A673 (cell line): ENCODE measurements around the gene EXOC3L1. TPM values are rescaled to one million over a fixed set of nuclear protein-coding genes. Genes with fewer than 3 reads are reported as not detected.

ENCODE experiments used
- BruUV-seq: library from RNA; stranded (reverse); fragments of 400-500 nt; replicated peaks from 2 replicates; lab custom pipeline; 2021; lab: Mats Ljungman, UMichigan
- CTCF ChIA-PET: fragments of 300-600 bp; sonication (Branson Sonifier 250); formaldehyde crosslinking; loops from one replicate; lab custom pipeline; 2022; ENCODE audit warnings: antibody characterized with exemption; lab: Charles Lee
- POLR2A ChIA-PET: fragments of 300-600 bp; sonication (Branson Sonifier 250); formaldehyde crosslinking; loops from one replicate; lab custom pipeline; 2022; ENCODE audit warnings: antibody characterized with exemption; ENCODE audit not compliant: low non-redundant PET; lab: Charles Lee
- DNase-seq: peaks from one replicate; pipeline ENCODE4 v3.0.0-alpha.2; 2015; ENCODE audit warnings: low spot score
- H3K27ac ChIP-seq: fragments of 200-600 bp; sonication (generic); 2 replicates; pipeline ENCODE4 v1.5.1; 2016; ENCODE audit warnings: mixed run types, low read depth, mild to moderate bottlenecking, mixed read lengths, antibody characterized with exemption, low read length; ENCODE audit not compliant: poor library complexity, severe bottlenecking
- H3K27me3 ChIP-seq: fragments of 200-600 bp; sonication (generic); replicated peaks from 2 replicates; pipeline ENCODE4 v1.6.1; 2017; ENCODE audit warnings: mixed run types, low read depth, mild to moderate bottlenecking, mixed read lengths, antibody characterized with exemption, low read length; ENCODE audit not compliant: insufficient read depth, poor library complexity
- H3K36me3 ChIP-seq: fragments of 200-600 bp; sonication (generic); 2 replicates; pipeline ENCODE4 v1.6.1; 2016; ENCODE audit warnings: mixed run types, mild to moderate bottlenecking, mixed read lengths, antibody characterized with exemption, low read length; ENCODE audit not compliant: insufficient read depth, poor library complexity, severe bottlenecking
- H3K4me1 ChIP-seq: fragments of 200-600 bp; sonication (generic); 2 replicates; pipeline ENCODE4 v1.6.1; 2017; ENCODE audit warnings: mixed run types, mild to moderate bottlenecking, mixed read lengths, antibody characterized with exemption, low read length; ENCODE audit not compliant: insufficient read depth, poor library complexity, severe bottlenecking
- H3K4me3 ChIP-seq: fragments of 200-600 bp; sonication (generic); 2 replicates; pipeline ENCODE4 v1.5.1; 2016; ENCODE audit warnings: low read depth, mixed run types, mild to moderate bottlenecking, mixed read lengths, low read length; ENCODE audit not compliant: poor library complexity, severe bottlenecking
- H3K9me3 ChIP-seq: fragments of 200-600 bp; sonication (generic); 2 replicates; pipeline ENCODE4 v1.6.1; 2016; ENCODE audit warnings: mixed run types, low read depth, mild to moderate bottlenecking, mixed read lengths, antibody characterized with exemption, low read length; ENCODE audit not compliant: poor library complexity, severe bottlenecking
- EZH2 ChIP-seq: fragments of 200-600 bp; sonication (generic); IDR thresholded peaks from 2 replicates; pipeline ENCODE4 v1.6.1; 2017; ENCODE audit warnings: borderline replicate concordance, low read depth, mild to moderate bottlenecking, mixed read lengths, antibody characterized with exemption, low read length; ENCODE audit not compliant: poor library complexity, severe bottlenecking
- intact Hi-C: fragments of 100-400 bp; cut with micrococcal nuclease; formaldehyde crosslinking; loops from one replicate; pipeline ENCODE4 v1.10.0; 2022; ENCODE audit not compliant: unreplicated experiment
- total RNA-seq: library from RNA; stranded (reverse); gene quantifications from 2 replicates; pipeline ENCODE4 v1.2.3, GENCODE V29; 2021
- TF ChIP-seq, protein P1 (sequence below): fragments of 300-800, 200-600 bp; sonication (generic); conservative IDR thresholded peaks from 2 replicates; pipeline ENCODE4 v1.5.1; 2017; ENCODE audit warnings: low read depth, mild to moderate bottlenecking, antibody characterized with exemption, low read length, moderate library complexity, mixed read lengths

The EXOC3L1 gene
- total RNA-seq, 1 experiment from 2014 or later = 0.32 TPM

DNA sequence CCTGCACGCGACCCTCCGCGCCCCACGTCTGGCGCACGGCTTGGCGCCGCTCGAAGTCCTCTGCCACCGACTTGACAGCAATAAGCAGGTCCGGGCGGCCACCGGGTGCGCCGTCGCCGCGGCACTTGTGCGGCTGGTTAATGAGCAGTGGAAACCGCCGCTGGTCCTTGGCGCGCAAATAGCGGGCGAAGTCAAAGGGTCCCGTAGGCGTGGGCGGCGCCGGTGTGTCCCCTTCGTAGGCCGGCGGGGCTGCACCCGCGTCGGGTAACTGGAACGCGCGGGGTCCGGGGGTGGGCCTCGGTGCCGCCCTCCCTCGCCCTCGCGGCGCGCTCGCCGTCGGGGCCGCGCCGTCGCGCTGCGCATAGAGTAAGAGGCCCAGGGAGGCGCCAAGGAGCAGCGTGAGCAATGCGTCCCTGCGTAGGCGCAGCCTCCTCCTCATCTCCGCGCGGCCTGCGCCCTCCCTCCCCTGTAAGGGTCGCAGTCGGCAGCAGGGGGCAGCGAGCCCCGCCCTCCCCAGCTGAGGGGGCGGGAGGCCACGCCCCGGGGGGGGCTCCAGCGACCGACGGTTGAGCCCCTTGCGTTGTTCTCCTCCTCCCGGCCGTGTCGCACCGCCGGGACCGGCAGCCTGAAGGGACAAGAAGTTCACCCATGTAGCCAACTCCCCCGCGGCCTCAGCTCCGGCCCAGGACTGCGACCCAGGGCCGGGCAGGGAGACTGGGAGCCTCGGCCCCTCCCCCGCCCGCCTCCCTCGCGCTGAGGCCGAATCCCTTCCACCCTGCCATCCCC is 39.7 kb downstream of the EXOC3L1 start:
- Histone ChIP-seq H3K9me3 (no peaks in the 10 kb centered on the region), H3K4me1 (peaks cover 9% of the 10 kb centered on the region), H3K4me3 (peak overlapping the region; percentile 83), H3K27me3 (no peaks in the 10 kb centered on the region), H3K27ac (peak overlapping the region; percentile 81), H3K36me3 (peaks cover 37% of the 10 kb centered on the region)
- TF ChIP-seq EZH2 = no peak
- TF ChIP-seq, protein P1, sequence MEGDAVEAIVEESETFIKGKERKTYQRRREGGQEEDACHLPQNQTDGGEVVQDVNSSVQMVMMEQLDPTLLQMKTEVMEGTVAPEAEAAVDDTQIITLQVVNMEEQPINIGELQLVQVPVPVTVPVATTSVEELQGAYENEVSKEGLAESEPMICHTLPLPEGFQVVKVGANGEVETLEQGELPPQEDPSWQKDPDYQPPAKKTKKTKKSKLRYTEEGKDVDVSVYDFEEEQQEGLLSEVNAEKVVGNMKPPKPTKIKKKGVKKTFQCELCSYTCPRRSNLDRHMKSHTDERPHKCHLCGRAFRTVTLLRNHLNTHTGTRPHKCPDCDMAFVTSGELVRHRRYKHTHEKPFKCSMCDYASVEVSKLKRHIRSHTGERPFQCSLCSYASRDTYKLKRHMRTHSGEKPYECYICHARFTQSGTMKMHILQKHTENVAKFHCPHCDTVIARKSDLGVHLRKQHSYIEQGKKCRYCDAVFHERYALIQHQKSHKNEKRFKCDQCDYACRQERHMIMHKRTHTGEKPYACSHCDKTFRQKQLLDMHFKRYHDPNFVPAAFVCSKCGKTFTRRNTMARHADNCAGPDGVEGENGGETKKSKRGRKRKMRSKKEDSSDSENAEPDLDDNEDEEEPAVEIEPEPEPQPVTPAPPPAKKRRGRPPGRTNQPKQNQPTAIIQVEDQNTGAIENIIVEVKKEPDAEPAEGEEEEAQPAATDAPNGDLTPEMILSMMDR = peak; percentile 21; the same call in 1 of the 2 replicates
- peak; percentile 89 for DNase-seq
- intact Hi-C loops = loop anchor here (2.0 to 10.0 kb wide), 3 partner anchors 135 to 255 kb away; no protein-coding TSS in a partner anchor
- POLR2A ChIA-PET = no interaction called here
- CTCF ChIA-PET = interaction anchor here (0.8 to 1.8 kb wide), 2 partner anchors 132 to 137 kb away, joined by 3 to 6 read pairs; no protein-coding TSS in a partner anchor
- BruUV-seq = no TSS peak

DNA sequence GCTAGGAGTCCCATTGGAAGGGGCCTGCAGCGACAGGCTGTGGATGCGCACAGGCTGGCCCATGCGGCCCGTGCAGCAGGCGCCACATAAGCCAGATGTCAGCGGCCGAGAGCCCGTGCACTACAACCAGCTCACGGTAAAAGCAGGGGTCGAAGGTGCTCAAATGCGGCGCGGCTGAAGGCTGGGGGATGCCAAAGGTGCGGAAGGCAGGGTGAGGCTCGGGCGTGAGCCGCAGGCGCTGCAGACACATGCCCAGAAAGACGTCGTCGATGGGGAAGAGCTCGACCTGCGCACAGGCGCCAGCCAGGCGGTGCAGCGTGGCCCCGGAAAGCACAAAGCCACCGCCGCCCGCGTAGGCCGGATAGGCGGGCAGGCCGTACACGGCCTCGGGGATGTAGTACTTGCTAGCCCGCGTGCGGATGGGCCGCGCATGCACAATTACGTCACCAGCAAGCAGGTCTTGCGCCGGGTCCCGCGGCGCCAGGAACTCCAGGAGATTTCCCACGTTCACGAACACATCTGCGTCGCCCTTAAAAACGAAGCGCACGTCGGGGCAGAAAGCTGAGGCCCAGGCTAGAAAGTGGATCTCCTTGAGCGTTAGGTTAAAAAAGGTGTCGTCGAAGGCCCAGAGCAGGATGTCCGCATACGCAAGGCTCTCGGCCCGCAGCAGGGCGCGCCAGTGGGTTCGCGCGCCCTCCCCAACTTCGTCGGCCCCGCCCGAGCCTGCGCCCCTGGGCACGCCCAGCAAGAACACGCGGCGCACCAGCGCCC is 40.5 kb downstream of the EXOC3L1 start:
- H3K4me1 ChIP-seq = peaks cover 9% of the 10 kb centered on the region
- no peak overlapping the region for H3K27ac ChIP-seq
- no peaks in the 10 kb centered on the region for H3K9me3 ChIP-seq
- no peak overlapping the region for H3K4me3 ChIP-seq
- ChIA-PET POLR2A (no interaction called here), CTCF (no interaction called here)
- TF ChIP-seq, protein P1 = no peak
- no peak for DNase-seq
- H3K27me3 ChIP-seq = no peaks in the 10 kb centered on the region
- intact Hi-C loops = loop anchor here (2.0 to 10.0 kb wide), 3 partner anchors 135 to 255 kb away; no protein-coding TSS in a partner anchor
- BruUV-seq = no TSS peak
- H3K36me3 ChIP-seq = peaks cover 42% of the 10 kb centered on the region

DNA sequence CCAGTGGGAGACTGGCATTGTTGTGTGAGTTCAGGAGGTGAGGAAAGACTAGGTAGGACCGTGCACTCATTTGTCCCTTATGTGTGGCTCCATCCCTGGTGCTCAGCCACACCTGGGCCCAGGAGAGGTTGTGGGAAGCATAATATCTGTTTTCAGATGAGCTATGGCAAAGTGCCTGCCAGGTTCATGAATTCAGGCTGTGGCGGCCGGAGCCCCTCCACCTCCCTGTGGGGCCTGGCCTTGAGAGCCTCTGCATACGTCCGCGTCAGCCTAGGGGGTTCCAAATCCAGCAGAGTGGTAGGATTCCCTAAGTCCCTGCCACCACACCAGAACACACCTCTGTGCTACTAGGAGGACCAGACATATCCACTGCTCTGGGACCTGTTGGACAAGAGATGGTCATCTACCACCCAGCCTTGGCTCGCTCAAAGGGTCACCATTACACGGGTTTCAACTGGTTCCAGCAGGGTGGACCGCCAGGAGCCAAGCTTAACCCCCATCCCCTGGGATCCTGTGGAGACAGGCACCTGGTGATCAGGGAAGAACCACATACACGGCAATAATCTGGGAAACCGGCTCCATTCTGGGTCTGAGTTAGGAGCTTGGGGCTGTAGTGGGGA is 41.2 kb downstream of the EXOC3L1 start:
- POLR2A ChIA-PET = no interaction called here
- no peak for TF ChIP-seq EZH2
- TF ChIP-seq, protein P1 = no peak
- Histone ChIP-seq H3K27me3 (no peaks in the 10 kb centered on the region), H3K36me3 (peaks cover 48% of the 10 kb centered on the region), H3K27ac (no peak overlapping the region), H3K4me3 (no peak overlapping the region), H3K9me3 (no peaks in the 10 kb centered on the region), H3K4me1 (peaks cover 9% of the 10 kb centered on the region)
- no TSS peak for BruUV-seq
- intact Hi-C loops = no loop called here
- CTCF ChIA-PET = no interaction called here
- no peak for DNase-seq
